Glutamatergic neuron (in vitro differentiated cells): ENCODE measurements around the gene PRKG1. TPM values are rescaled to one million over a fixed set of nuclear protein-coding genes. Genes with fewer than 3 reads are reported as not detected.

ENCODE experiments used
- DNase-seq: peaks from one replicate; pipeline ENCODE4 v3.0.0; 2022
- H3K27ac Mint-ChIP-seq: one replicate; pipeline ENCODE4 v1.8.0; 2020; ENCODE audit warnings: mild to moderate bottlenecking, mixed read lengths, inconsistent platforms; ENCODE audit not compliant: unreplicated experiment
- H3K27me3 Mint-ChIP-seq: one replicate; pipeline ENCODE4 v1.8.0; 2020; ENCODE audit warnings: mild to moderate bottlenecking, moderate library complexity, mixed read lengths, inconsistent platforms; ENCODE audit not compliant: unreplicated experiment
- H3K36me3 Mint-ChIP-seq: one replicate; pipeline ENCODE4 v1.8.0; 2020; ENCODE audit warnings: mild to moderate bottlenecking, mixed read lengths, inconsistent platforms; ENCODE audit not compliant: unreplicated experiment
- H3K4me1 Mint-ChIP-seq: one replicate; pipeline ENCODE4 v1.8.0; 2020; ENCODE audit warnings: mild to moderate bottlenecking, low read depth, mixed read lengths, inconsistent platforms; ENCODE audit not compliant: unreplicated experiment
- H3K4me3 Mint-ChIP-seq: one replicate; pipeline ENCODE4 v1.8.0; 2020; ENCODE audit warnings: mild to moderate bottlenecking, mixed read lengths, inconsistent platforms; ENCODE audit not compliant: unreplicated experiment
- H3K9me3 Mint-ChIP-seq: one replicate; pipeline ENCODE4 v1.8.0; 2020; ENCODE audit warnings: mild to moderate bottlenecking, moderate library complexity, mixed read lengths, inconsistent platforms; ENCODE audit not compliant: unreplicated experiment
- total RNA-seq: library from RNA; stranded (reverse); fragmentation: NEBNext Ultra II Directional; extraction: Animal tissue kit (Norgen Biotek cat#: 25700); gene quantifications from one replicate; pipeline ENCODE4 v1.2.1, GENCODE V29; 2021; ENCODE audit not compliant: unreplicated experiment
- TF ChIP-seq, protein P1 (sequence below): fragments of 200-600 bp; sonication (generic); IDR thresholded peaks from one replicate; pipeline ENCODE4 v1.5.0; 2021; ENCODE audit not compliant: partially characterized antibody, unreplicated experiment

The PRKG1 gene
- total RNA-seq, 1 donor from 2014 or later = 52.7 TPM

DNA sequence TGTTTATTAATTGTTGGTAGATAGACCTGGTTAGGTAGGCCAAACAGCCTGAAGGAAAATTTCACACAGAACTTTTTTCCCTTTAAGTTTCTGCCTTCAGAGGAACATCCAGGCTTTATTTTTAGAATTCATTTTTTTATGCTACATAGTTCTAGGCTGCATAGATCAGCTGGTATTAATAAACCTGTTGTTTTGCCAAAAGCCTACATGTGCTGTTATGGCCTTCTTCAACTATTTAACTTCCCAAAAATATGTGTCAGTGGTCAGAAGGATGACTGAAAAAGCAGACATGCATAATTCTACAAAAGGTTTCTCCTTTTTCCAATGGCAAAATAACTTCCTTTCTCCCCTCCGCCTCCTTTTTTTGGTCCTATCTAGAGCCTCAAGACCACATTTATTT is 936.8 kb downstream of the PRKG1 start:
- TF ChIP-seq, protein P1, sequence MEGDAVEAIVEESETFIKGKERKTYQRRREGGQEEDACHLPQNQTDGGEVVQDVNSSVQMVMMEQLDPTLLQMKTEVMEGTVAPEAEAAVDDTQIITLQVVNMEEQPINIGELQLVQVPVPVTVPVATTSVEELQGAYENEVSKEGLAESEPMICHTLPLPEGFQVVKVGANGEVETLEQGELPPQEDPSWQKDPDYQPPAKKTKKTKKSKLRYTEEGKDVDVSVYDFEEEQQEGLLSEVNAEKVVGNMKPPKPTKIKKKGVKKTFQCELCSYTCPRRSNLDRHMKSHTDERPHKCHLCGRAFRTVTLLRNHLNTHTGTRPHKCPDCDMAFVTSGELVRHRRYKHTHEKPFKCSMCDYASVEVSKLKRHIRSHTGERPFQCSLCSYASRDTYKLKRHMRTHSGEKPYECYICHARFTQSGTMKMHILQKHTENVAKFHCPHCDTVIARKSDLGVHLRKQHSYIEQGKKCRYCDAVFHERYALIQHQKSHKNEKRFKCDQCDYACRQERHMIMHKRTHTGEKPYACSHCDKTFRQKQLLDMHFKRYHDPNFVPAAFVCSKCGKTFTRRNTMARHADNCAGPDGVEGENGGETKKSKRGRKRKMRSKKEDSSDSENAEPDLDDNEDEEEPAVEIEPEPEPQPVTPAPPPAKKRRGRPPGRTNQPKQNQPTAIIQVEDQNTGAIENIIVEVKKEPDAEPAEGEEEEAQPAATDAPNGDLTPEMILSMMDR = no peak
- no peak overlapping the region for H3K4me3 Mint-ChIP-seq
- H3K9me3 Mint-ChIP-seq = peaks cover 16% of the 10 kb centered on the region
- H3K4me1 Mint-ChIP-seq = no peaks in the 10 kb centered on the region
- H3K27ac Mint-ChIP-seq = no peak overlapping the region
- H3K36me3 Mint-ChIP-seq = peaks cover 50% of the 10 kb centered on the region
- H3K27me3 Mint-ChIP-seq = peaks cover 1% of the 10 kb centered on the region
- DNase-seq = no peak

DNA sequence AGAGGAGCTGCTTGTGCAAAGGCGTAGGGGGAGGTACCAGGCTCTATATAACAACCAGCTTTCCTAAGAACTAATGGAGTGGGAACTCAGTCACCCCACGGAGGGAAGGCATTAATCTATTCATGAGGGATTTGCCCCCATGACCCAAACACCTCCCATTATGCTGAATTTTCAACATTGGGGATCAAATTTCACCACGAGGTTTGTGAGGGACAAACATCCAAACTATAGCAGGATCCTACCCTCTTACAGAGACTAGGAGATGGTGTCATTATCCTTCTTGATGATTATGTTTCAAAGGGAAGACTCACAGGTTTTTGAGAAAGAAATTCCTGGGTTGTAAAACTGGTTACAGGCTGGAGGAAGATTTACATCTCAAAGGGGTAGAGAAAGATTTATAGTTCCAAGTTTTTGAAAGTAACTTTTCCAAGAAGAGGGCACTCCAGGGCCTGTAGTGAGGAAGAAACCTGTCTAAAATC is 944.8 kb downstream of the PRKG1 start:
- no peak for DNase-seq
- Mint-ChIP-seq H3K4me1 (peaks cover 14% of the 10 kb centered on the region), H3K27me3 (no peaks in the 10 kb centered on the region), H3K4me3 (no peak overlapping the region), H3K27ac (no peak overlapping the region), H3K36me3 (peaks cover 13% of the 10 kb centered on the region), H3K9me3 (peaks cover 3% of the 10 kb centered on the region)
- TF ChIP-seq, protein P1 = no peak

DNA sequence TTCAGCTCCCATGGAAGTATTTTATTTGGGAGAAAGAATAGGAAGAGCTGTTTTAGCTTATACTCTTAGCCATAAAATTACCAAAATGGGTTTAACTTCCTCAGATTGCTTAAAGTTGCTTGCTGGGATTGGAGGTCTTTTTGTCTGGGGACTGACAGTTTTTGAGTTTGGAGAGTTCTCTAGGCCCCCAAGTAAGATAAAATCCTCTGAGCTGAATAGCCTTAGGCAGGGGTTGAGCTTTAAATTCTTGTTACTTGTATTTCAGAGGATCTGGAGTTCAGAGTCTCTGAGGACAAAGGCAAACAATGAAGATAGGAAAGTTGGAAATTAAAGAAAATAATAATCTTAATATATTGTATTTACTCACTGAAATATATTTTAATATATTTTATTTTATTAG is 945.4 kb downstream of the PRKG1 start:
- Mint-ChIP-seq H3K27me3 (no peaks in the 10 kb centered on the region), H3K9me3 (peaks cover 3% of the 10 kb centered on the region), H3K4me1 (peaks cover 14% of the 10 kb centered on the region), H3K36me3 (peaks cover 10% of the 10 kb centered on the region), H3K27ac (no peak overlapping the region), H3K4me3 (no peak overlapping the region)
- TF ChIP-seq, protein P1 = no peak
- DNase-seq = no peak

DNA sequence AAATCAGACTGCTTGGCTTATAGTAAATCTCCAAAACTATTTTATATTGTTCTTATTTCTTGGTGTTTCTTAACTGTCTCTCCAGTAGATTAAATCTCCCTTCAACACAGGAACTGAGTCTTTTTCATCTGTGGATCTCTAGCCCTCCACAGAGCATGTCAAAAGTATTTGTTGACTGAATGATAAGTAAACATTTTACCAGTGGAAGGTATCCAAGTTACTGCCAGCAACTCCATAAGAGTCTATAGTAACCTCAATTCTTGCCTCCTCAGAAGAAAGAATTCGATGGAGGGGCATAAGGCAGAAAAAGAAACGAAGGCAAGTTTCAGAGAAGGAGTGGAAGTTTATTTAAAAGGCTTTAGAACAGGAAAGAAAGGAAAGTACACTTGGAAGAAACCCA is 945.9 kb downstream of the PRKG1 start:
- H3K36me3 Mint-ChIP-seq = peaks cover 10% of the 10 kb centered on the region
- TF ChIP-seq, protein P1 = no peak
- no peak for DNase-seq
- no peaks in the 10 kb centered on the region for H3K27me3 Mint-ChIP-seq
- H3K27ac Mint-ChIP-seq = no peak overlapping the region
- H3K9me3 Mint-ChIP-seq = peaks cover 3% of the 10 kb centered on the region
- no peak overlapping the region for H3K4me3 Mint-ChIP-seq
- H3K4me1 Mint-ChIP-seq = peaks cover 14% of the 10 kb centered on the region

DNA sequence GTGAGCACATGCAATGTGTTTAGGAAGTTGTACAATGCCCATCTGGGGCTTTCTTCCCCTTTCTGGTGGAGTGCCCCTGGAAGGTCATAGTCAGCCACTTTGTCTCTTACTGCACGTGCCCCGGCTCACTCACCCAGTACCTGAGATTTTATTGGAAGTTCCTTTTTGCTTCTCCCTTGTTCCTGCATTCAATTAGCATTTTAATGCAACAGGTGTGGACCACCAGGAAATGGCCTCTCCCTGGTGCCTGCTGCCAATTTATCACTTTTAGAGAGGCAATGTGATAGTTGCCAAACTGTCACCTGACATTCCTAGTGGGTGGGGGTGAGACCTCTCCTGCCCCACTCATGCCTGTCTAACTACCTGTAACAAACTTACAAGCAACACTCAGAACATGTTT is 946.4 kb downstream of the PRKG1 start:
- H3K9me3 Mint-ChIP-seq = peaks cover 2% of the 10 kb centered on the region
- H3K36me3 Mint-ChIP-seq = peaks cover 5% of the 10 kb centered on the region
- TF ChIP-seq, protein P1 = no peak
- no peak overlapping the region for H3K4me3 Mint-ChIP-seq
- no peak overlapping the region for H3K27ac Mint-ChIP-seq
- DNase-seq = no peak
- H3K4me1 Mint-ChIP-seq = peaks cover 14% of the 10 kb centered on the region
- no peaks in the 10 kb centered on the region for H3K27me3 Mint-ChIP-seq
